ENCODE measurements around the gene TTR.

- TF ChIP-seq CTCF (IDR thresholded peaks at IDR 0.05), result no peak
- no peak for TF ChIP-seq EZH2 (IDR thresholded peaks at IDR 0.05; ENCODE audit: borderline replicate concordance, insufficient read depth, low read depth, low read length, poor library complexity, severe bottlenecking)
These were observed 19.8 kb downstream of the TTR start for GRCh38 chr18:31611511-31611910.

Data from B cell (primary cell).